Fibroblast of gingiva (primary cell): ENCODE results near the gene GNB1L.

Source experiments
- DNase-seq: peaks from one replicate; pipeline ENCODE4 v3.0.0-alpha.2; 2011; ENCODE audit warnings: low read depth

The GNB1L gene

DNA sequence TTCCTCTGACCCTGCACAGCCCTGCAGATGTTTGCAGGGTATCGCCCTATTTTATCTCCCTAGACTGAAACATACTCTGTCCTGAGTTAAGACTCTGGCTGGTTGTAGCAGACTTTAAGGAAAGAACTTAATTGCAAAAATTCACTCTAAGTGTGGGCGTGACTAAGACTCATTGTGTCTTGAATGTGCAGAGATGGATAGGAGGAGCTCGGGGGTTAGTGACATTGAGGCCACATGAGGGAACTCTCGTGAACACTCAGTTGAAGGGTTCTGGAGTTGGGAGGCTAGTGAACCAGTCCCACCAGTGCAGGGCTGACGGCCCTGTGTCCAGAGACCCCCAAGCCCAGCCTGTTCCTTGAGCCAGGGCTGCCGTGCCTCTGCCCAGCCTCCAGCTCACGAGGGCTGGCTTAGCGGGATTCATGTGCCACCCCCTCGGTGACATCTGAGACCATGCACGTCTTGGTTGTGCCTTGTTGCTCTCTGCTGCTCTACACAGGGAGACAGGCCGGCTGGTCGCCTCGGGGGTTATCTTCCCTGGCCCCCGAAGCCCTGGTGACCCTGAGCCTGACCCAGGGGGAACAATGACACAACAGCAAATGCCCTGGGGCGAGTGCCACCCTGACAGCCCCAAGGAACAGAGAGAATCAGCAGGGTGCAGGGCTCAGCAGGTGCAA, 105.5 kb downstream of the GNB1L start:
- no peak for DNase-seq

DNA sequence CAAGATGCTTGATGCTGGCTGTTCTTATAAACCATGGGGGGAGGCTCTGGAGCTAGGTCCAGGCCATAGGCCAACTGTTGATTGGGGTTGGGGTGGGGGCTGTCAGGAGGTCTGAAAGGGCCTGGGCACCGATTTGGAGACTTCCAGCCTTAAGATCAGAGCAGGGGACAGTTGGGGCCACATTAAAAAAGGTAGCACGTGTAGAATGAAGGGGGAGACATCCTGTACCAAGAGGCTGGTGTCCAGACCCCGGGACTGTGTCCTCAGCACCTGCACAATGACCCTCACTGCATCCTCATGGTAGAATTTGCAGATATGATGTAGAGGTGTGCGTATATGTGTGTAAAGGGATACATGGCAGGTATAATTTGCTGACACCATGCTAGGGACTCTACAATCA, 106.5 kb downstream of the GNB1L start:
- no peak for DNase-seq

DNA sequence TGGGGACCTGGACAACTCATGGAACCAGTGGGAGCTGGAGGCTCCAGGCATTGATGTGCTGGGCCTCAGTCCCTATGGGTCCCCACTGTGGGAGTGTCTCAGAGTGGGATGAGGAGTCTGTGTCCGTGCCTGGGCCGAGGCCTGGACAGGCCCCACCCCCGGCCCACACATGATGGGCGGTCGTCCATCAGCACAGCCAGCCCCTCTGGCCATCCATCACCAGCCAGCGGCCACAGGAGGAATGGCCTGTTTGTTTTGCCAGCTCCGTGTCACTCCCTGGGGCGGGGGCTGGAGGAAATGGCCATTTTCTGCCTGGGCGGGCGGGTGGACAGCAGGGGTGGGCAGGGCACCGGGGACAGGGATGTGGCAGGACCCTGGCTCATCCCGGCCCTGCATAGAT, 107.1 kb downstream of the GNB1L start:
- no peak for DNase-seq

DNA sequence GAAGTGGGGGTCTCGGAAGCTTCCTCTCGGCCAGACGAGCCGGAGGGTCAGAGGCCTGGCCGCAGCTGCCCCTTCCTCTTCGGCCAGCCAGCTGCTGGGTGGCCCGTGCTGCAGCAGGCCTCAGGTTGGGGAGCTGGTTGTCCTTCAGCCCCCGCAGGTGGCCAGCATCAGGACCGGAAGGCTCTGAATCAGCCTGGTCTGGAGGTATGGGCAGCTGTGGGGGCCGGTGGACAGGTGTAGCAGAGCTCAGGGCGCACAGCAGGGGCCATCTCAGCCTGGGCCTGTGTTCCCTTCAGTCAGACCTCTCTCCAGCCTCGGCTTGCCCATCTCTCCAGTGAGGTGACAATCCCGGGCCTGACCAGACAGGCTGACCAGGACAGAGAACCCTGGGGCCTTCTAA, 107.9 kb downstream of the GNB1L start:
- DNase-seq = no peak

DNA sequence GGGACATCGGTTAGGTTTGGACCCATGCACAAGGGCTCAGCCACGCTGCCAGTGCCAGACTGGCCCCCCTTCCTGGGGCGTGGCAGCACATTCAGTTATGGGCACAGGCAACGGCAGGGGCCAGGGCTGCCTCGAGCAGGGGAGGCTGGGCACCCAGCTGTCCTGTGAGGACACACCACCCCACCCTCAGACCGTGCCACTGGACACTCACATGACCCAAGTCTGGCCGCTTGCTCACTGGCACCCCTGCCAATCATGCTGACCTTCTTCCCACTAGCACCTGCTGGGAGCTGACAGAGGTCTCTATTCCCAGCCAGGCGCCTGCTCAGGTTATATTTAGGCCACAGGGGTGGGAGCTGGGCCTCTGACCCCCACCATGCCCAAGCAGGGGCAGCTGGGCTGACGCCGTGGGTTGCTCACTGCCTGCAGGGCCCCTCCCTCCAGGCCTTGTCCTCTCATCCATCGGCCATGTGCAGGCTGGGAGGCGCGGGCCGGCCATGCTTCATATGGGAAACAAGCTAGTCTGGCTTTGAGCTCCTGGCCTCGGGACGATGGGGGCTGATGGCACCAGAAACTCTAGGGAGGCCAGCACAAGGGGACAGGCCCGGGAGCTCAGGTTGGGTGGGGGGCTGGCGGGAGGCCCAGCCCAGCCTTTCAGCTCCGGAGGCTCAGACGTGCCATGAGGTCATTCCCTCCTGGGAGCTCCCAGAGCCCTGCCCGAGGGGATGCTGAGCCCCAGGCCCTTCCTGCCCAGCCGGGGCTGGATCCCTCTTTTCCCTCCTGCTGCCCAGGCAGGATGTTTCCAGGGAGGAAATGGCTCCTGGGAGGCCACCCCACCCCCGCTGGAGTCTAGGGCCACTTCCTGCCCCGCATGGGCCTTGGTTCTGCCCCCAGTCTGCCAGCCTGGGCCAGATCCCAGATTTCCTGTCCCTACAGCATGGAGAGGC, 109.2 kb downstream of the GNB1L start:
- no peak for DNase-seq

DNA sequence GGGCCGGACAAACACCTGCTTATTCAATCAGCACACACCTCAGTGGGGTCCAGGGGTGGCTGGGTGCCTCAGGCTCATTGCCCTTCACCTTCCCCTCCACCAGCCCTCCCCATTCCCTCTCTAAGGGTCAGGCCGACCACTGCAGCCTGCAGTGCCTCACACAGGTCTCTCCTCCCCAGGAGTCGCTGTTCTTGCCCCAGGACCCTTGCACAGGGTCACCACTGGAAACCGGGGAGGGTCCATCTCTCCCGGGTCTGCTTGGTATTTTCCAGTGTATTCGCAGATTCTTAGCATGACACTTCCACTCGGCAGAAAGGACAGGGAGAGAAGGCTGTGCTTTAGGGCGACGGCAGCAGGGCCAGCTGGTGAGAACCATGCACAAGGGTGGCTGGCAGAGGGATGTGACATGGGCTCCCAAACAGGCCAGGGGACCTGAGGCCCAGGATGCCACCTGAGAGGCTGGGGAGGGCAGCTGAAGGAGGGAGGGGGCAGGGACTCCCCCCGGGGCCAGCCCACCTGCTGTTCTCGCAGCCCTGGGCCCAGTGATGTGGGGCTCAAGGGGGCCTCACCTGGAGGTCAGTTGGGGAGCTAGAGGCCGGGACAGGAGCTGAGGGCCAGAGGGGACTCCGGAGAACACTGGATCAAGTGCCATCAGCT, 110.2 kb downstream of the GNB1L start:
- DNase-seq = no peak

DNA sequence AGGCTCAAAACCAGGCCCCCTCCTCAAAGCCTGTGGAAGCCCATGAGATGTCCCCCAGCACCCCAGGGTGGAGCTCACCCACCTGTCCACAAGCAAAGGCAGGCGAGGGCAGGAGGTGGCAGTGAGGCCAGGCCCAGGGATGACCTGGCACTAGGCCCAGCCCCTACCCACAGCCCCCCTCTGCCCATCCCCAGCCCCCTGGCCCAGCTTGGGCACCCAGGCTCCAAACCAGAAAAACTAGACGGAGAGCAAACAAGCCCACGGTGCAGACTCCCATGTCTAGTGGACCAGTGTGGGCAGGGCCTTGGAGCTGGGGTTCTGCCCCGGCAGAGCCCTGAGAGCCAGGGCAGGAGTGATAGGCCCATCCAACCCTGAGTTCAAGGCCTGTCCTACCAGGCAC, 111.0 kb downstream of the GNB1L start:
- DNase-seq = no peak

DNA sequence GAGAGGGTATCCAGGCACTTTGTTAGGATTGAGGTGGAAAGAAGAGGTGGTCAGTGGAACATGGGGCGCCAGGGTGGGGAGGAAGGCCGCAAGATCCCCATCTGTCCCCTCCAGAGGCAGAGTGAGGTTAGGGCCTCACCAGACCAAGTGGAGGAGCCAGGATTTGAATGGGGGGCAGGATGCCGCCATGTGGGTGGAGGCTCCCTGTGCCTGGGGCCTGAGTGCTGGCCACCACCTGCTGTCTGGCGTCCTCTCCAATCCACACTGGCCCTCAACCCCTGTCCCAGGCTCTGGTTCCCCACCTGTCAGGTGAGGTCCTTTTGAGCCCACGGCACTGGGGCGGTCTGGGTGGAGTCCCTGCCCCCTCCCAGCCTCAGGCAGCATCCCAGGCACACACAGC, 111.6 kb downstream of the GNB1L start:
- no peak for DNase-seq

DNA sequence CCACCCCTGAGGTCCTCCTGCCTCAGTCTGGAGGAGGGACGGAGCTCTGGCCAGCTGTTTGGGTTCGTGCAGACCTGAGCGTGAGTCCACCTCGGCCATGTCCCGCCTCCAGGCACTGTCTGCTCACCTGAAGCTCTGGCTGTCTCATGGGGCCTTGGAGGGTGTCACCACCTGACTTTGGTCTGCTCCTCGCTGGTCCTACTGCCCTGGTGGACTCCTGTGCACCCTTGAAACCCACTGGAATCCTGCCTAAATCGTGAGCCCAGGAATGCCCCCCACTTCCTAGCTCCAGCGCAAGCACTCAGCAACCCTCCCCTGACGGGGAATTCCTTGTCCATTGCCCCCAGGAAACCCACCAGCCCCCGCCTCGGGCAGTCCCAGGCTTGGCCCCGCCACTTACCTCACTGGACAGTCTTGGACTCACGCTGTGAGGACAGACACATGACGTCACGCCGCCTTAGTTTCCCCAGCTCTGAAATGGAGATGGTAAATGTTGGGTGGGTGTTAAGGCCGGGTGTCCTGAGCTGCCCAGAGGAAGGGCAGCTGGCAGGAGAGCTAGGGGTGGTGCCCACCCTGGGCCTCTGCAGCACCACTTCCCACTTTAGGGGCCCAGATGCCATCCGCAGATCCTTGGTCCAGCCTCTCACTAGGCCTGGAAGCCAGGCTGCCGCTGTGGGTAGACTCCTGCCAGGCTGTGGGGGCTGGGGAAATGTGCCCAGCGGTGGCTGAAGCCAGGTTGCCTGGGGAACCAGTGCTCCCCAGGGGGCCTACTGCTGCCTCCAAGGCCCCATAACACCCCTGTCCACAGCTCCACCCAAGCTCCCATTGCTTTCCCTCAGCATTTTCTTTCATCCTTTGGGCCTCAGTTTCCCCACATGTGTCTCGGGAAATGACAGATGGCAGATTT, 112.3 kb downstream of the GNB1L start:
- no peak for DNase-seq

DNA sequence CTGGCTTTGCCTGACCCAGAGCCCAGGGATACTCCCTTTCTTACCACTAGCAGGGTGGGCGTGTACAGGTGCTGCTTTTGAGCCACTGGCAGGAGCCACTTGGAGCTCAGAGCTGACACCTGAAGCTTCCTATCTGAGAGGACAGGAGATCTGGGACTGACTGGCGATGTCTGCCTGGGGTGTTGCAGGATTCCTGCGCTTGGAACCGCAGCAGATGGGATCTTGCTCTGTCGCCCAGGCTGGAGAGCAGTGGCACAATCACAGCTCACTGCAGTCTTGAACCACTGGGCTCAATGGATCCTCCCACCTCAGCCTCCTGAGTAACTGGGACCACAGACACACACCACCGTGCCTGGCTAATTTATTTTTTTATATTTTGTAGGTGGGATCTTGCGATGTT, 113.6 kb downstream of the GNB1L start:
- DNase-seq = no peak

DNA sequence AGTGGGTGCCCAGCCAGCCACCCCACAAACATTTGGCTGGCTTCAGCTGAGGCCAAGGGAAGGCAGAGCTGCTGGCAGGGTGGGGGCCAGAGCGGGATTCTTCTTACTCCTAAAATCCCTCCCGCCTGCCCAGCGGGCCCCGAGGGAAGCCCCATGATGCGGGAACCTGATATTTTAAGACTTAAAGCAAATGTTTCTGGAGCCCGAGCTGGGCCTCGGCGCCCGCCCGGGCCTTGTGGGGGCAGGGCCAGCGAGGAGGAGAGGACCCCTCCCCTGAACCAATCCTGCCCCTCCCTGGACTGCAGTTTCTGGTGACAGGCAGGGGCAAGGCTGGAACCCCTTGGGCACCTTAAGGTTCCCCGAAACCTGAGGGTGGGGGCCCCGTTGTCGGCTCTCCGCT, 114.1 kb downstream of the GNB1L start:
- no peak for DNase-seq

DNA sequence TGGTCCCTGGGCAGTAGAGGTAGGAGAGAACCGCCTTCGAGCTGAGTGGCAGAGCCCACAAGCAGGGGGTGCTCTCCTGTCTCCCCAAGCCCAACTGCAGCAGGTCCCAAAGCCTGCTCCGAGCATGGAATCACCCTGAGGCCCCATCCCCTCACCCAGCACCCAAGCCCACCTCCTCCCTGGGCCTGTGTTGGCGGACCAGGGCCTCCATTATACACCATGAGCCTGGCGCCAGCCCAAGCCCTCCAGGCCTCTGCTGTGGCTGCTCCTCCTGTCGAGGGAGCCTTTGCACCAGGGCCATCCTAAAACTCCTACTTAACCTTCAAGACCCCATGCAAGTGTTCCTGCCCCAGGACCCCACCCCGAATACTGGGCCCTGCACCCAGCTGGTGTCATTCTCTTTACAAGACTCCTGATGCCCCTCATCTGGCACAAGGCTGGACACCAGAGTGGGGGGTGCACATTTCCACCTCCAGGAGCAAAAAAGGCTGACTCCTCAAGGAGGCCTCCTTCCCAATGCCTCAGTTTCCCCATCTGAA, 114.7 kb downstream of the GNB1L start:
- no peak for DNase-seq

DNA sequence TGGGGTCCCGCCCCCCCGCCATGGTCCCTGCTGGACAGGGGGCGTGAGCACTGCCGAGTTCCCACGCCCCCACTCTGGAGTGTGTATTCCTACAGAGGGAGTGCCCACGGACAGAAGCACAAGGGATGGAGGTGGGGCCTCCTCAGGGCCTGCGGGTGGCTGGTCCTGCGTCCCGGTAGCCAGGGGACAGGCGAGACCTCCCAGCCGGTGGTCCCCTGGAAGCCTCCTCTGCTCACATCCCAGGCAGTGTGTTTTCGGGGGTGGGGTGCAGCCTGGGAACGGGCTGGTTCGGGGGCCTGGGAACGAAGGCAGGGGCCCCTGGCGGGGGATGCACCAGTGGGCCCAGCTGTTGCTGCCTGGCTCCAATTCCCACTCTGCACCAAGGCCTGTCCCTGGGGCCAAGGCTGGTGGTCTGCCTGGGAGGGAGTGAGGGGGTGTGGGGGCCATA, 115.2 kb downstream of the GNB1L start:
- no peak for DNase-seq

DNA sequence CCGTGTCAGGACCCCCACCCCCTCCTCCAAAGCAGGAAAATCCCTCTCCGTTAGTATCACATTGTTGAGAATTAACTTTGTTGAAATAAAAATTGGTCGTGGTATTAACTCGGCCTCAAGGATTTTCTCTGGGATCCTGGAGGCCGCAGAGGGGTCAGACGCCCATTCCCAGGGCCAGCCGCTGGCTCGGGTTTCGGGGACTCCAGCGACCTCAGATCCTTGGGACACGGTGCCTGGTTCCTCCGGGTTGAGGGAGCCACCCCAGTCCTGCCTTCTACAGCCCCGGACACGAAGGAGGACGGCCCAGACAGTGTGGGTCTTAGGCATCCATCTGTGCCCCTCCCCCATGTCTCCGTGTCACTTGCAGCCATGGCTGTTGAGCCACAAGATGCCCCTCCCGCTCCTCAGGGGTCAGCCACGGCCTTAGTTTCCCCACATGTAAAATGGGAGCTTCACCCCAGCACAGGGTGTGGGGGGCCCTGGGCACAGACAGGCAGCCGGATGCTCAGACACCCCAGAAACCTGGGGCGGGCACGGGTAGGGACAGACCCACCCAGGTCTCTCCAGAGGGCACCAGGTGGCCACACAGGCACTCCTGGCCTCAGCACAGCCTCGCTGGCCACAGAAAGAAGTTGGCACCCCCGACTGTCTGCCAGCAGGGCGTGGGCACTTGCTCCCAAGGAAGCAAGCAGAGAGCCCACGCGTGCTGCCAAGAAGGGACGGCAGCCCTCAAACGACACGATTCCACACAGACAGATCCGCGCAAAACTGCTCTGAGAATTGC, 115.8 kb downstream of the GNB1L start:
- DNase-seq = no peak

DNA sequence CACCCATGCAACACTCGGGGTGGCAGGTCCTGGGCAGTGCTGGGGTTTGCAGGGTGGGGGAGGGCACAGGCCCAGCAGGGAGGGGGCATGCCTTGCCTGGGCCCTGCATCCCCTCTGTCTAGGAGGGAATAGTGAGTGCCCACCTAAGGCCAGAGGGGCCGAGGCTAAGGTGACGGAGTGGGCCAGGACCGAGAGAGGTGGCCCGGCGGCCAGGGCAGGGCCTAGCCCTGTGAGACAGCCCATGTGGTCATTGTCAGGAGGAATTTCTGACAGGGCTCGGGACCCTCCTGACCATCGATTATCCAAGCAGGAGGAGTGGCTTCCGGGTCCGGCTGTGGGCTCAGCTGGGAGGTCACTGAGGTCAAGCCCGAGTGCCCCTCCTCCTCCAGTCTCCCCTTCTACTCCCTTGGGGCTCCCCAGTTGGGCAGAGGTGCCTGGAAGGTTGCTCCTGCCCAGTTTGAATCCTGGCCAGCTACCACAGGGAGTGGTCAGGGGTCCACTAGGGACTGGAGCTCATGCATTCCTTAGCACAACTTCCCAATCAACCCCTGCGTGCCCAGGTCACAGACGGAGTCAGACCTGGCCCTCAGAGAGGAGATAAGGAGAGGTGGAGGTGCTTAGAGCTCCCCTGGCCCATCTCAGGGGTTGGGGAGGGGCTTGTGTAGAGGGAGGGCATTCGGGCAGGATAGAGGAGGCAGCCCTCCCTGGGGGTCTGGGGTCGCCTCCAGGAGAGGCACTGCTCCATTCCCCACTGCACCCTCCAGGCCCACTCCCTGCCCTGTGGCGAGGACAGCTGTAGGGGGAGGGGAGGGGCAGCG, 116.6 kb downstream of the GNB1L start:
- DNase-seq = no peak

DNA sequence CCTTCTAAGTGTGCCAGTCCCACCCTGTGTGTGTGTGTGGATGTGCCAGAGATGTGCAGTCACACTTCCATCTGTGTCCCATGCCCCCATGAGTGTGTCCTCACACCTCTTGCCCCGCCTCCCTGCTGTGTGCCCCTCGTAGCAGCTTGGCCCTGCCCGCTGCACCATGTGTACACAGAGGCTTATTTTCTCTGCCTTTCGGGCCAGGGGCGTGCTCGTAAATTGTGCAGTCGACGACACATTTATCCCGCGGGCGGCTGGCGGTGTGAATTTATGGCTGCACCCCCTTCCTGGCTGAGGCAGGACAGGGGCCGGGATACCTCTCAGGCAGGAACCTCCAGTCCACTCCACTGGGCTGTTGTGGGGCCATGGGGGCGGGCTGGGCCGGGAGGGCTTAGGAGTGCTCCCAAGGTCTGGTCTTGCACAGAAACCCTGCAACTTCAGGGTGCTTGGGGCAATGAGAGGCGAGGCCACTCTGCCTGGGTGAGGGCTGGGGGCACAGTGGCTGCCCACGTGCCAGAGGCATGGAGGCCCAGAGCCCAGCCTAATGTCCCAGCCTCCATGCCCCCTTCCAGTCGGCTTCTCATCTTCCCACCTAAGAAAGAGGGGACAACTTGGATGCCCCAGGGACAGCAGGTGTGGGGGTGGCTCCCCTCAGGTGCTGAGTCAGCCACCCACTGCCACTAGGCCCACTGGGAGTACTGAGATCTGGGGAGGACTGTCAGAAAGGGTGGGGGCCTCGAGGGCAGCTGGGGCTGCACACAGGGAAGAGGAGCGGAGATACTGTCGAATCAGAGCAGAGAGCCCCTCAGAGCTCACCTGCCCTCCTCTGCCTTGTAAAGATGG, 118.8 kb downstream of the GNB1L start:
- no peak for DNase-seq

DNA sequence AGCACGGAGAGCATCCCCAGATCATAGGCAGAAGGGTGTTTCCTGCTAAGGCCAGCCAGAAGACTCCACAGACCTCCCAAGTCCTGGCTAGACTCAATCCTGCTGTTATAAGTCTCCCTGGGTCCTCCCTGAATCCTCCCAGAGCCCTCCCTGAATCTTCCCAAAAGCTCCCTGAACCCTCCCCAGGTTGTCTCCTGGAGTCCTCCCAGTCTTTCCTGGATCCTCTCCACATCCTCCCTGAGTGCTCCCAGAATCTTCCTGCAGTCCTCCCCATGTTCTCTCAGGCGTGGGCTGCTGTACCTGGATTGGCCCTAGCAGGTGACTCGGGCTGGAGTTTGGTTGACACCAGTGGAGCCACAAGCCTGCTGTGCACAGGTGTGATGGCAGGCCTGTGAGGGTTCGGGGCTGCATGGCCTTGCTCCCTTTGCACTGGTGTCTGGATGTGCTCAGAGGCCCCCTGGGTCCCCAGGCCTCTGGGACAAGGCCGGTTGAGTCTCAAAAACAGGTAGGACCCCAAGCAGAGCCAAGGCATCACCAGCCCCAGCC, 119.8 kb downstream of the GNB1L start:
- DNase-seq = no peak

DNA sequence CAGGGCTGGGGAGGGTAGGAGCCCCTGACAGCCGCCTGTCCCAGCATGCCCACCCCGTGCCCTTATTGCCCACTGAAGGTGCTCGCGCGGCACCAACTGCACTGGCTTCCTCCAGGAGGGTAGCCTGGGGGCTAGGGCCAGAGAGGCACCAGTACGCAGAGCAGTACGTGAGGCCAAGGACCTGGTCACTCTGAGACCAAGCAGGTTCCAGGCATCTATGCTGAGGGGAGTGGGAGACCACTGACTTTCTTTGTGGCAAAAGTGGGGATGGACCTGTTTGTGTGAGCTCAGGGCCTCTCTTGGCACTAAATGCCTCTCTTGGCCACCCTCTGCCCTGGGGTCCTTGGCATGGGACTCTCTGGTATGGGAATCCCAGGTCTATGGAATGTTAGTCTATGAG, 120.5 kb downstream of the GNB1L start:
- no peak for DNase-seq

DNA sequence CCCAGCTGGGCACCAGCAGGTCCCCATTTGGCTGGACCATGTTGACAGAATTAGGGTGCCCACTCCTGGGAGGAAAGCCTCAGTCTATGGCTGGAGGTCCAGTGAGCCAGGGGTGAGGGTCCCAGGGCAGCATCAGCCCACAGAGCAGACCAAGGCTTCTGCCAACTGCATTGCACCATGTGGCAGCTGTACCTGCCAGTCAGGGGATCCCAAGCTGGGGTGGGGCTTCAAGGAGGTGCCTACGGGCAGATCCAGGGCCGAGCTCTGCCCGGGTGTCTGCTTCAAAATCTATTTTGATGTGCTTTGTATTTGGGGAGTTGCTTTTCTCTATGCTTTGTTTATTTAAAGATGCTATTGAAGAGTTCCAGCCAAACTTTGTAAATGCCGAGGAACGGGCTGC, 120.9 kb downstream of the GNB1L start:
- DNase-seq = no peak
